Natural killer cell (primary cell): Measurements from ENCODE around the gene EIF2S2. TPM values are rescaled to one million over a fixed set of nuclear protein-coding genes. Genes with fewer than 3 reads are reported as not detected.

Experiments
- ATAC-seq, 3 donors: fragments of 150-1000 bp in 2 of 3; fragments of 200-7000 bp in 1 of 3; cut with Tn5 transposase; 1 replicate in 1 of 3; 2 replicates in 2 of 3; pipeline ENCODE4 v1.10.0; 2021; ENCODE audit warnings: mild to moderate bottlenecking in 2 of 3, moderate library complexity in 2 of 3
- DNase-seq, 2 donors: peaks; one replicate each; pipeline versions ENCODE4 v3.0.0 to v3.0.0-alpha.2; 2013 to 2021; ENCODE audit warnings: mixed read lengths in 1 of 2
- H3K27ac ChIP-seq: one replicate; pipeline ENCODE4 v1.5.1; 2013; ENCODE audit warnings: mild to moderate bottlenecking, low read length
- H3K27me3 ChIP-seq: one replicate; pipeline ENCODE4 v1.6.1; 2013; ENCODE audit warnings: low read length; ENCODE audit not compliant: control insufficient read depth, insufficient read depth
- H3K36me3 ChIP-seq: one replicate; pipeline ENCODE4 v1.6.1; 2013; ENCODE audit warnings: low read length; ENCODE audit not compliant: control insufficient read depth, insufficient read depth
- H3K4me1 ChIP-seq: one replicate; pipeline ENCODE4 v1.6.1; 2013; ENCODE audit warnings: low read length; ENCODE audit not compliant: control insufficient read depth, insufficient read depth
- H3K4me3 ChIP-seq: one replicate; pipeline ENCODE4 v1.5.1; 2013; ENCODE audit warnings: low read length
- H3K9me3 ChIP-seq: one replicate; pipeline ENCODE4 v1.6.1; 2013; ENCODE audit warnings: low read length; ENCODE audit not compliant: control insufficient read depth, insufficient read depth
- H3K27ac Mint-ChIP-seq, 2 donors: one replicate each; pipeline ENCODE4 v1.8.0; 2022; ENCODE audit warnings: mild to moderate bottlenecking in 2 of 2, mixed read lengths in 2 of 2, moderate library complexity in 1 of 2
- H3K27me3 Mint-ChIP-seq, 2 donors: one replicate each; pipeline ENCODE4 v1.8.0; 2022; ENCODE audit warnings: low read depth in 2 of 2, mixed read lengths in 2 of 2
- H3K36me3 Mint-ChIP-seq: one replicate; pipeline ENCODE4 v1.8.0; 2022; ENCODE audit warnings: mixed read lengths
- H3K4me1 Mint-ChIP-seq, 2 donors: one replicate each; pipeline ENCODE4 v1.8.0; 2022; ENCODE audit warnings: mixed read lengths in 2 of 2
- H3K4me3 Mint-ChIP-seq: one replicate; pipeline ENCODE4 v1.8.0; 2022; ENCODE audit warnings: mild to moderate bottlenecking, moderate library complexity, mixed read lengths
- H3K9me3 Mint-ChIP-seq, 2 donors: one replicate each; pipeline ENCODE4 v1.8.0; 2022; ENCODE audit warnings: mixed read lengths in 2 of 2
- CTCF ChIP-seq: fragments of 200-600 bp; IDR thresholded peaks from one replicate; pipeline ENCODE4 v1.8.0; 2022; ENCODE audit warnings: antibody characterized with exemption
- WGBS: methylation state at CpG from one replicate; pipeline ENCODE4 v1.1.7; 2013; ENCODE audit warnings: missing lambda C conversion rate; ENCODE audit not compliant: insufficient coverage; 5-methylcytosine and 5-hydroxymethylcytosine counted together
- intact Hi-C: fragments of 100-400 bp; cut with micrococcal nuclease; formaldehyde crosslinking; loops from one replicate; pipeline ENCODE4 v1.14.2; 2022
- total RNA-seq, 4 donors: library from RNA; stranded (reverse); fragments of 120-200 nt in 1 of 4; gene quantifications; one replicate each; pipeline versions ENCODE4 v1.2.3 to v1.2.4, GENCODE V29; 2013 to 2022

The EIF2S2 gene
- total RNA-seq, 3 donors from 2014 or later (not counting 1 experiment from before 2014, with no cell fraction given) = 17.6 to 20.0 (median 17.6) TPM

DNA sequence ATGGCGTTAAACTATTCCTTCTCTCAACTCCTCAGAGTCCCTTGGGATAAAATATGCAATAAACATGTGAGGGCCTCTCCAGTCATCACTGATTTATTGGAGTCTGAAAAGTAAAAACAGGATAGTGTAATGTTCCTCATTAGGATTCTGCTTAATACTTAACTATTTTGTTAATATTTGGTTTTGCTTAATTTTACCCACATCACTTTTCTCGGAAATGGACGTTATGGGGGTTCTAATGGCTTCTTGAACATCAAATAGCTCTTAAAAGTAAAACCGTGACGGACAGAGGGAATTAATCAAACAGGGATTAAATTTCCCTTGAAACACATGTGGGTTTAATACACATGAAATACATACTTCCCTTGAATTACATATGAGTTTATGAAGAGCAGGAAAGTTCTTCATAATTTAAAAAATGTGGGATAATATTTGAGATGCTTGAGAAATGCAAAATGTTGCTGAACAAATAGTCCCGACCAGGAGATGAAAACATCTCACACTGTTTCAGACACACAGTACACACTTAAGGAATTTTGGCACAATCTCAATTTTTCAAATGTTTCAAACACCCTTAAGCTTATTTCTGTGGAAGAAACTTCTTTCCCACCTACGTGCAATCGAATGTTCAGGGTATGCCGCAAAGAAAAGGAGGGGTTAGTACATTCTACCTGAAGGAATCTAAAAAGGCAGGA lies 38.4 kb upstream of the EIF2S2 start:
- no peaks in the 10 kb centered on the region for H3K36me3 ChIP-seq
- TF ChIP-seq CTCF = no peak
- H3K27ac ChIP-seq = no peak overlapping the region
- ATAC-seq = no peak
- peaks cover 2% of the 10 kb centered on the region for H3K27me3 ChIP-seq
- intact Hi-C loops = no loop called here
- Mint-ChIP-seq H3K4me3 (no peak overlapping the region), H3K9me3 (no peaks in the 10 kb centered on the region), H3K27me3 (peaks cover 14 to 22% of the 10 kb centered on the region in 2 donors), H3K36me3 (no peaks in the 10 kb centered on the region), H3K27ac (no peak overlapping the region), H3K4me1 (no peaks in the 10 kb centered on the region)
- H3K9me3 ChIP-seq = no peaks in the 10 kb centered on the region
- H3K4me3 ChIP-seq = no peak overlapping the region
- H3K4me1 ChIP-seq = no peaks in the 10 kb centered on the region
- no peak for DNase-seq
- 98% methylated on average over 4 of the region's 9 CpGs for WGBS

DNA sequence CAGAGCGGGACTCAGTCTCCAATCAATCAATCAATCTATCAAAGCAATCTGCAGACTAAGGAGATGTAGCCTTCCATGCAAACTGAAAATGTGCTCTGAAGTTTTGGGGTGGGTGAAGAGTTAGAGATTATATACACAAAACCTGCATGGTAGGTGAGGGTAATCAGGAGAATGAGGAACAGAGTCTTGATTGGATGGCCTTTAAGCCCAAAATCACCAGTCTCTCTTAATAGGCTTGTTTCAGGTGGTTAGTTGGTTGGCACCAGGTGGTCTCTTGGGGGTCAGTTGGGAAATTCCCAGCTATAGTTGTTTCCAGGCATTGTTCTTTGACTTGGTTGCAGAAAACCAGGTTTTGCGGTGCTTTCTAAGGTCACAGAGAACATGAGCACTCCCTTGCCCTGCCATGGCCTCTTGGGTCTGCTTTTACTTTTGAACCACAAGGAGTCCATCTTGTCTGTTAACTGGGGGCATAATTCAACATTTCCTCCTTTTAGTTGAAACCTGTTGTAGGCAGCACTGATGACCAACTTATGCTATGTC lies 33.3 kb upstream of the EIF2S2 start:
- H3K36me3 Mint-ChIP-seq = no peaks in the 10 kb centered on the region
- no peak overlapping the region for H3K27ac Mint-ChIP-seq
- no peak for TF ChIP-seq CTCF
- Histone ChIP-seq H3K4me3 (no peak overlapping the region), H3K4me1 (no peaks in the 10 kb centered on the region), H3K27me3 (no peaks in the 10 kb centered on the region), H3K9me3 (no peaks in the 10 kb centered on the region), H3K36me3 (no peaks in the 10 kb centered on the region), H3K27ac (no peak overlapping the region)
- H3K4me1 Mint-ChIP-seq = no peaks in the 10 kb centered on the region
- no peak overlapping the region for H3K4me3 Mint-ChIP-seq
- no peaks in the 10 kb centered on the region for H3K9me3 Mint-ChIP-seq
- intact Hi-C loops = no loop called here
- H3K27me3 Mint-ChIP-seq = peaks cover 4 to 8% of the 10 kb centered on the region in 2 donors
- no peak for DNase-seq
- WGBS = 100% methylated on average over 2 of the region's 2 CpGs
- ATAC-seq = no peak

- no peaks in the 10 kb centered on the region for H3K9me3 ChIP-seq
- 88% methylated on average over 7 of the region's 7 CpGs for WGBS
- DNase-seq (no peak), ATAC-seq (no peak)
- Mint-ChIP-seq H3K27ac (no peak overlapping the region), H3K27me3 (peaks cover 8 to 18% of the 10 kb centered on the region in 2 donors), H3K36me3 (no peaks in the 10 kb centered on the region), H3K4me3 (no peak overlapping the region), H3K4me1 (no peaks in the 10 kb centered on the region), H3K9me3 (no peaks in the 10 kb centered on the region)
- H3K27me3 ChIP-seq = no peaks in the 10 kb centered on the region
- H3K27ac ChIP-seq = no peak overlapping the region
- no peak for TF ChIP-seq CTCF
- H3K4me3 ChIP-seq = no peak overlapping the region
- no peaks in the 10 kb centered on the region for H3K4me1 ChIP-seq
- intact Hi-C loops = no loop called here
- no peaks in the 10 kb centered on the region for H3K36me3 ChIP-seq
Measured at GRCh38 chr20:34143951-34144350, 31.9 kb upstream of the EIF2S2 start.

DNA sequence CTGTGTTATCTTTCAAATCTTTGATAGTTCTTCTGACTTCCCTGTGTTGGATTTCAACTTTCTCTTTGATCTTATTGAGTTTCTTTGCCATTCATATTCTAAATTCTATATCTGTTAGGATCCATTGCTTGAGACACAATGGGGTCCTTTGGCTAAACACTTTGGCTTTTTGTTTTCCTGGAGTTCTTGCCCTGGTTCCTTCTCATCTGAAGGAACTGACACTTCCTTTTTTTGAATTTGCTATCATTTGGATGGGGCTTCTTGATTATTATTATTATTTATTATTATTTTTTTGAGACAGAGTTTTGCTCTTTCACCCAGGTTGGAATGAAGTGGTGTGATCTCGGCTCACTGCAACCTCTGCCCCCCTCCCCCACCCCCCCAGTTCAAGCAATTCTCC lies 30.1 kb upstream of the EIF2S2 start:
- no peak for ATAC-seq
- TF ChIP-seq CTCF = no peak

More for the DNA sequence above, 30.1 kb upstream of the EIF2S2 start:
- Histone ChIP-seq H3K4me3 (no peak overlapping the region), H3K9me3 (no peaks in the 10 kb centered on the region), H3K36me3 (no peaks in the 10 kb centered on the region), H3K27ac (no peak overlapping the region), H3K27me3 (no peaks in the 10 kb centered on the region), H3K4me1 (no peaks in the 10 kb centered on the region)
- Mint-ChIP-seq H3K36me3 (no peaks in the 10 kb centered on the region), H3K4me1 (no peaks in the 10 kb centered on the region), H3K4me3 (no peak overlapping the region), H3K27me3 (peaks cover 8 to 21% of the 10 kb centered on the region in 2 donors), H3K27ac (no peak overlapping the region), H3K9me3 (no peaks in the 10 kb centered on the region)
- no CpG with 5 or more reads among the region's 1 CpG for WGBS
- no peak for DNase-seq
- intact Hi-C loops = no loop called here
